Hepatocyte (in vitro differentiated cells): ENCODE results near the gene MARCHF3.

ENCODE experiments used
- EZH2 ChIP-seq: fragments of 200-600 bp; sonication (generic); IDR thresholded peaks from 2 replicates; pipeline ENCODE4 v1.6.1; 2016; ENCODE audit warnings: antibody characterized with exemption, mild to moderate bottlenecking, borderline replicate concordance
- TF ChIP-seq, protein P1 (sequence below): fragments of 200-600 bp; sonication (generic); IDR thresholded peaks from 2 replicates; pipeline ENCODE4 v1.5.1; 2016; ENCODE audit warnings: antibody characterized with exemption, mild to moderate bottlenecking; ENCODE audit not compliant: poor library complexity

DNA sequence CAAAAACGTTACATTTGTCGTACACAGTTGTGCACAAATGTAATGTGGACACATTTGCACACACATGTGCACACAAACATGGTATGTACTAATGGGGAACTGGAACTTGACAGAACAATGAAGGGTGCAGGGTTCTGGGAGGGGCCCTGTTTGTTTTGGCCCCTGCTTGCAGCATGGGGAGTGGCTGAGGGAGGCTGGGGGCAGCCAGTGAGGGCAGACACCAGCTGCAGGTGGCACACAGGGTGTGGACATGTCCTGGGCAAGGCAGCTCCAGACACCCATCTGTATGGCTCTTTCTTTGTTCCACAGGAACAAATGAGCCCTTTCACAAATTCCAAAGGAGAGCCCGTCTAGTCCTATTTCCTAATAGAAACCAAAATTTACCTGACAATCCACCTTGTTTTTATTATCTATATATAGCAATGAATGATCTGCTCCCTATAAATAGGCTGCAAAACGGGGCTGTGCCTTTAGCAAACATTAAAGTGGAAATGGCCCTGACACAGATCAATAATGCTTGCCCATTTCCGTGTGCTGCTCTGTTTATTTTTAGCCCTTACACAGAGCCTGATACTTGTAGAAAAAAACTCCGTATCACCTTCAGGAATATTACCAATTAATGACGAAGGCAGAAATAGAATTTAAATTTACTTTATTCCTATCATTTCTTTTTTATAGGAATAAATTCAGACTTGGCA lies 26.4 kb downstream of the MARCHF3 start:
- no peak for TF ChIP-seq EZH2
- TF ChIP-seq, protein P1, sequence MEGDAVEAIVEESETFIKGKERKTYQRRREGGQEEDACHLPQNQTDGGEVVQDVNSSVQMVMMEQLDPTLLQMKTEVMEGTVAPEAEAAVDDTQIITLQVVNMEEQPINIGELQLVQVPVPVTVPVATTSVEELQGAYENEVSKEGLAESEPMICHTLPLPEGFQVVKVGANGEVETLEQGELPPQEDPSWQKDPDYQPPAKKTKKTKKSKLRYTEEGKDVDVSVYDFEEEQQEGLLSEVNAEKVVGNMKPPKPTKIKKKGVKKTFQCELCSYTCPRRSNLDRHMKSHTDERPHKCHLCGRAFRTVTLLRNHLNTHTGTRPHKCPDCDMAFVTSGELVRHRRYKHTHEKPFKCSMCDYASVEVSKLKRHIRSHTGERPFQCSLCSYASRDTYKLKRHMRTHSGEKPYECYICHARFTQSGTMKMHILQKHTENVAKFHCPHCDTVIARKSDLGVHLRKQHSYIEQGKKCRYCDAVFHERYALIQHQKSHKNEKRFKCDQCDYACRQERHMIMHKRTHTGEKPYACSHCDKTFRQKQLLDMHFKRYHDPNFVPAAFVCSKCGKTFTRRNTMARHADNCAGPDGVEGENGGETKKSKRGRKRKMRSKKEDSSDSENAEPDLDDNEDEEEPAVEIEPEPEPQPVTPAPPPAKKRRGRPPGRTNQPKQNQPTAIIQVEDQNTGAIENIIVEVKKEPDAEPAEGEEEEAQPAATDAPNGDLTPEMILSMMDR, result no peak
